ENCODE results near the gene FOCAD.

FOCAD gene

DNA sequence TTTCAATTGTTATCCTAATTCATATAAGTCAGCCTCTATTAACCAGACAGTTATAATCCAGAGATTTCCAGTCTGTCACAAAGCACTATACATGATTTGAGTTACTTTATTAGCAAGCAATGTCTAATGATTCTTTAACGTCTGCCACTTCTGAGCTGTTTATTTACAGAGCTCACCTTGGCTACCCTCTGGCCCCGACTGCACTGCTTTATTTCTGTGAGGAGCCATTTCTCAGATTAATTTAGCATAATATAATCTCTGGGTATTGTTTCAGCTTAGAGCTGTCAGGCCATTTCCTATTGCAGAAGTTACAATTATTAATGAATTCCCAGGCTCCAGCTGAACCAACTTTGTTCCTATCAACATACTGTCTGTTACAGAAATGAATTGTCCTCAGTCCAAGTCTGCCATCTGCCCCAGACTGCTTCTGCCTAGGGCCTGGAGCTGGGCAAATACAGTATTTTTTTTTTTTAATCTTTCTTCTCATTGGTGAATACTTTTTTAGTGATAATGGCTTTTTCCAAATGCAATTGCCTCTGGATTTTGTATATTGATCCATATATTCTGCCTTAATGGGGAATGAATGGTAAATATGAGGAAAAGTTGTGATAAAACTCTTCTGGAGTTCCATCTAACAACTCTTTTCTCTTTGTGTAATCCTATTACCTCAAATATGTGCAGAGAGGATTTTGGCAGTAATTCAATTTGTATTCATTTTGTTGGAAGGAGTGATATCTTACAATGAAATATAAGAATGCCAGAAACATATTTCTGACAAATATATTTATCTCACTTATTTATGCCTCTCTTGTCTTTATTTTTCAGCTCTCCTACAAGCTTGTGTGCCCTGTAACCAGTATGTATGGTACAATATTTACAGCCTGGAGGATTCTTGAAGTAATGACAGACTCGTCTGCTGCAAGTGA is 104.7 kb downstream of the FOCAD start:
- in situ Hi-C loops (cut with HindIII; ENCODE audit: low pct_unique_long_range_greater_than_20kb, low sequenced_read_pairs): no loop called here
- no peak for DNase-seq (ENCODE audit: low read depth in 1 of 2, low spot score in 1 of 2)
- TF ChIP-seq JUND (IDR thresholded peaks at IDR 0.05; ENCODE audit: low read depth): no peak

DNA sequence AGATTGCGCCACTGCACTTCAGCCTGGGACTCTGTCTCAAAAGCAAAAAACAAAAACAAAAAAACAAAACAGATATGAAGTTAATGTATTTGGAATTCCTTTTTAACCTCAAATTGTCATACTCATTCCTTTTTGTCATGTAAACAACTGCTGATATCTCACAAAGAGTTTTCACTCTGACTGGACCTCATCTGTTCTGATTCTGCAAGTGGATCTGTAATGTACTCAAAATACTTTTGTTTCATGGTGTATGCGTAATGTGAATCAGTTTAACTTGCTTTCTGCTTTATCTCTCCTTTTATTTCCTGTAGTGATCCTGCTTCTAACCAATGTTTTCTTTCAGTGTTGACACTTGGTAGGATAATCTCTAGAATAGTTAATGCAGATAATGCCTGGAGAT is 106.7 kb downstream of the FOCAD start:
- in situ Hi-C loops (cut with HindIII; ENCODE audit: low pct_unique_long_range_greater_than_20kb, low sequenced_read_pairs): no loop called here
- DNase-seq (ENCODE audit: low read depth in 1 of 2, low spot score in 1 of 2): no peak
- no peak for TF ChIP-seq JUND (IDR thresholded peaks at IDR 0.05; ENCODE audit: low read depth)

DNA sequence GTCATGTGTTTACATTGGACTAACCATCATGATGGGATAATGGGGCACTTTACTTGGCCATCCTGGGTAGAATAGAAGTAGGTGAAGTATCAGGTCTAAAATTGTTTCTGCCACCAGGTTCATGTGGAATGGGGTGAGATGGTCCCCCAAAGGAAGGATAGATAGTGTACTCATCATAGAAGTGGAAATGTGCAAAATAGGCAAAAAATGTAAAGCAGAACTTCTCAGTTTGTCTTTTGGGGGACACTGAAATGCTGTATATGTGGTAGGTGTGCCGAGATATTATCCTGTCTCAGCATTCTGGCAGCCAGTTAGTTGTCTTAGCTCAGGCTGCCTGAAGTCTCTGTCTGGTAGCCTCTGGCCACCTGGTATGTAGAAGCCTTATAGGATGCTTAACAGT is 107.6 kb downstream of the FOCAD start:
- TF ChIP-seq JUND (IDR thresholded peaks at IDR 0.05; ENCODE audit: low read depth): no peak
- in situ Hi-C loops (cut with HindIII; ENCODE audit: low pct_unique_long_range_greater_than_20kb, low sequenced_read_pairs): no loop called here
- DNase-seq (ENCODE audit: low read depth in 1 of 2, low spot score in 1 of 2): no peak

DNA sequence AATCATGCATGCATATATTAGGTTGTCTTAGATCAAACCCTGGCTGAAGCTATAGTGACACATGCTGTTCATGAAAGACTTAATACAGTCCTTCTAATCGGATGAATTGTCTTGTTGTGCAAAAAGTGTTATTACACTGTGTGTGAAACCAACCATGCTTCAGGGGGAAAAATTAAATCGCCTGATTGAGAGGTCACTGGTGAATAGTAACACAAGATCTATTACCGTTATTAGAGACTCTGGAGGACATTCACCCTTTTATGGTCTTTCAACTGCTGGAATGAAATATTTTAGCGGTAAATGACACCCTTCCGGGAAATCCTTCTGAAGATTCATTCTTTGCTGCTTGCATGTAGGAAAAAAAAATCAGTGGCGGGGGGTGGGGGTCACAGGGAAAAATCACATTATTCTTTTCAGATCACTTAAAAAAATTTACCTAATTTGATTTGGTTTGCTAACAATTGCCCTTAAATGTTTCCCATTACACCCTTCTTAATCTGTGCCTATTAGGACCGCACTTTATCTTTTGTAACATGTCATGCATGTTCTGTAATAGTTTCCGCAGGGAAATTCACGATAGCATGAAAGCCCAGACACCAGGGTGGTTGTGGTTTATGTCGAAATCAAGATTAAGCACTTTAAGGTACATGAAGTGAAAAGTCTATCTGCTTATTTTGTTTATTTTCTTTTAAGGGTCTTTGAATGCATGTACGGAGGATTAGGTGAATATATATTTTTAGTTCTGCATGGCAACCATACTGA is 120.6 kb downstream of the FOCAD start:
- no peak for DNase-seq (ENCODE audit: low read depth in 1 of 2, low spot score in 1 of 2)
- in situ Hi-C loops (cut with HindIII; ENCODE audit: low pct_unique_long_range_greater_than_20kb, low sequenced_read_pairs): no loop called here

DNA sequence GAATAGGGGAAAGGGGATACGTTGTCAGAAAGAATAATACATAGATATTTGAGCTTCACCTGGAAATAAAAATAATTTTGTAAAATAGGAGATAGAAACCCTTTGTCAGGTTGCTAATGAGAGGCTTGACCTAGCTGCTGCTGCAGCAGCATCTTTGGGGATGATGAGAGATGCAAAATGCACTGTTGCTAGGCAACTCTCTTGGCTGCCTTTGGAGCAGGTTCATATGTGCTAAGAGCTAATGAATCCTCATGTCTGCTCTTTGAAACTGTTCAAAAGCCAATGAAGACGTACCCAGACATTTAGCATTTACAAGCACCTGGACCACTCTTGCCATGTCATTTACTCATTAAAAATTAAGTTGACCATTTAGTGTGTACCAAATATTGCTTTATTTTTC is 121.7 kb downstream of the FOCAD start:
- no peak for DNase-seq (ENCODE audit: low read depth in 1 of 2, low spot score in 1 of 2)
- TF ChIP-seq JUND (IDR thresholded peaks at IDR 0.05; ENCODE audit: low read depth): no peak
- in situ Hi-C loops (cut with HindIII; ENCODE audit: low pct_unique_long_range_greater_than_20kb, low sequenced_read_pairs): no loop called here

More for the DNA sequence above, 120.6 kb downstream of the FOCAD start:
- TF ChIP-seq JUND (IDR thresholded peaks at IDR 0.05; ENCODE audit: low read depth): no peak

DNA sequence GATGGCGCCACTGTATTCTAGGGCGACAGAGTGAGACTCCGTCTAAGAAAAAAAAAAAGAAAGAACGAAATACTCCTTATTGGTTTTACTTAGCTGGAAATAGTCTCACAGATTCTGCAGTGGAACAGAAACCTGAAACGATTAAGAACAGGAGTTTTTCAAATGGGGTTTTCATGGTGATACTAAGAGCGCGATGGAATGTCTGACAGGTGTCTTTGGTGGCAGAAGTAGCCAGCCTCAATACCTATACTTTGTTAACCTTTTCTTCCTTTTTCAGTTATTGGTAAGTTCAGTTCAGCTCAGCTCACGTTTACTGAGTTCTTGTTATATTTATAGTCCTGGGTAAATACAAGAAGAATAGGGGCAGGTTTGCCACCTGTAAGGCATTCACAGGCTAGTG is 123.9 kb downstream of the FOCAD start:
- no peak for TF ChIP-seq JUND (IDR thresholded peaks at IDR 0.05; ENCODE audit: low read depth)
- in situ Hi-C loops (cut with HindIII; ENCODE audit: low pct_unique_long_range_greater_than_20kb, low sequenced_read_pairs): no loop called here

DNA sequence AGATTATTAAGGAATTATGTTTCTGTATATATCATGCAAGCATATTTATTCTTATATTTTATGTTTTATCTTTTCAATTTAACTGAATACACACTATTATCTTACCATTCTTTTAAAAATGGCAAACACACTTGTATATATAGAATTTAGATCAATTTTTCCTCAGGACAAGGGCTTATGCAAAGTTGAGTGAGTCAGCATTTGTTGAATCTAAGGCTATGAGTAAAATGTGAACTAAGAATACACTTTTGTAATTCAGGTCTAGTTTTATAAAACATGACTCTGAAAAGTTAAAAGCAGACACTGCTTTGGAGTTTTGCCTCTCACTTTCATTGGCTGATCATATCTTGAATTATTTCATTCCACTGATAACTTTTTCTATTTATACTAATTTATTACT is 127.8 kb downstream of the FOCAD start:
- DNase-seq (ENCODE audit: low read depth in 1 of 2, low spot score in 1 of 2): no peak
- no peak for TF ChIP-seq JUND (IDR thresholded peaks at IDR 0.05; ENCODE audit: low read depth)
- in situ Hi-C loops (cut with HindIII; ENCODE audit: low pct_unique_long_range_greater_than_20kb, low sequenced_read_pairs): no loop called here

More for the DNA sequence above, 123.9 kb downstream of the FOCAD start:
- DNase-seq (ENCODE audit: low read depth in 1 of 2, low spot score in 1 of 2): no peak

DNA sequence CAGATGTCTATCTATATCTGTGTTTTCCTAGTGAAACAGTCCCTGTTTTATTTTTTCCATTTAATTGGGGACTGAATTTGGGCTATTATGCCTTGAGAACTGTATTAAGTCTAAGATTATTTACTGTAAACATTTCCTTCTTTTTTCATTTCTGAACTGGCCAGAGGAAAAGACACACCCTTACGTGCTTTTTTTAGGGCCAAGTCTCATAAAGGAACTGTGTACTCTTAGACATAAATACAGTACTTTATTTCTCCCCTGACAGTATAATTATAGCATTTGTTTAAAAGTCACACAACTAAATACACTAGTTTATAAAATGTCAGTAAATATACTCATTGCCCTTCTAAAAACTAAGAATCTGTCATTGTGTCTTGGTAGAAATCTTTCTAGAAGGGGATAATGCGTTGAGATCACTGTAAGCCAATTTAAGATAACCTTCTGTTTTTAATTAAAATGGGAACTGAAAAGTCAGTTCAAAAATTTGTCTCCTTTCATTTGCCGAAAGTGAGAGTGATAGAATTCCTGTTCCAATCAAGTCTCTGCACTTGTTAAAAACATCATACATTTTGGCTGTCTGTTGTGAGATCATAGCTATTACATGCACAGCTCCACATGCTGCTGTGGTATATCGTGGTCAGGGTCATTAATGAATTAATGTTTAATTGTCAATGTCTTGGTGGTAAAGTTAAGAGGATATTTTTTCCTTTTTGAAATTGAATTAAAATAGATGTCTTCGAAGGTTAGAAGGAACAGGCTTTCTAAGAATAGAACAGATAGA is 132.1 kb downstream of the FOCAD start:
- no peak for DNase-seq (ENCODE audit: low read depth in 1 of 2, low spot score in 1 of 2)
- TF ChIP-seq JUND (IDR thresholded peaks at IDR 0.05; ENCODE audit: low read depth): no peak
- in situ Hi-C loops (cut with HindIII; ENCODE audit: low pct_unique_long_range_greater_than_20kb, low sequenced_read_pairs): no loop called here

DNA sequence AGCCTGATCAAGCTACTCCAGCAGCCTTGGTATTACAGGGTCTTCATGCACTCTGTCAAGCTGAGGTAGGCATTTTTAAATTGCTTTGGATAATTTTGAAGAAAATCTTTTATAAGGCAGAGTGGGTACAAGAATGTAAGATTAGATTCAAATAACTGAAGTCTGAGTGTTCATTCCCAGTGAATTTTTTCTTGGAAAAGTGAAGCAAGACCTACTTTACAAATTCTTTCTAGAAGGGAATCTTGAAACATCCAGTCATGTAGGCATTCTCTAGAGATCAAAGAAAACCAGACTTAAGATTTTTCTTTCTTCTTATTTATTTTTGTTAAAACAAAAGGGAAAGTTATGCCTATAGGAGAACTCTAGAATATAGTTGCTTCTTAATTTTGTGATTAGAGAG is 139.0 kb downstream of the FOCAD start:
- no peak for DNase-seq (ENCODE audit: low read depth in 1 of 2, low spot score in 1 of 2)
- in situ Hi-C loops (cut with HindIII; ENCODE audit: low pct_unique_long_range_greater_than_20kb, low sequenced_read_pairs): no loop called here
- no peak for TF ChIP-seq JUND (IDR thresholded peaks at IDR 0.05; ENCODE audit: low read depth)

DNA sequence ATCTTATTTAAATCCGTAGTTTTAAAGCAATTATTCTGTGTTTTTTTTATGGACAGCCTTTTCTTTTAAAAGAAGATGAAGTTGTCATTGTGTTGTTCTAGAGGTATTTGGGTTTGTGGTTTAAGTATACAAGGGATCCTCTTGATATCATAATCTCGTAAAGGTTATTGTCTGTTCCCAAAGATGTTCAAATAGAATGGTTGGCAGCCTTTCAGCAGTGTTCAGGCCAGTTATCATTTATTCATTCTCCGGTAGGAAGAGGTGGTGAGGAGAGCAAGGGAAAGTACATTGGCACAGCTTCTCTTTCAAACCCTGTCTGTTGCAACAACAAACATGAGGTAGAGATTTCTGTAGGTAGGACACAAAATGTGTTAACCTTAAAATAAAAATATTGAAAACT is 147.0 kb downstream of the FOCAD start:
- in situ Hi-C loops (cut with HindIII; ENCODE audit: low pct_unique_long_range_greater_than_20kb, low sequenced_read_pairs): no loop called here
- no peak for DNase-seq (ENCODE audit: low read depth in 1 of 2, low spot score in 1 of 2)
- TF ChIP-seq JUND (IDR thresholded peaks at IDR 0.05; ENCODE audit: low read depth): no peak

DNA sequence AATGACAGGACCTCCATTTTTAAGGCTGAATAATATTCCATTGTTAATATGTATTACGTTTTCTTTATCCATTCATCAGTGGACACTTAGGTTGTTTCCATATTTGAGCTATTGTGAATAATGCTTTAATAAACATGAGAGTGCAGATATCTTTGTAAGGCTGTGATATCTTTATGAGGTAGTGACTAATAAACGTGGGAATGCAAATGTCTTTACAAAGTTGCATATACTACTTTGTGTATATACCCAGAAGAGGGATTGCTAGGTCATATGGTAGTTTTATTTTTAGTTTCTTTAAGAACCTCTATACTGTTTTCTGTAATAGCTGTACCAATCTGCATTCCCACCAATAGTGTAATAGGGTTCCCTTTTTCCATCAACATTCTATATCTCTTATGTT is 148.7 kb downstream of the FOCAD start:
- in situ Hi-C loops (cut with HindIII; ENCODE audit: low pct_unique_long_range_greater_than_20kb, low sequenced_read_pairs): no loop called here
- no peak for TF ChIP-seq JUND (IDR thresholded peaks at IDR 0.05; ENCODE audit: low read depth)
- DNase-seq (ENCODE audit: low read depth in 1 of 2, low spot score in 1 of 2): no peak

DNA sequence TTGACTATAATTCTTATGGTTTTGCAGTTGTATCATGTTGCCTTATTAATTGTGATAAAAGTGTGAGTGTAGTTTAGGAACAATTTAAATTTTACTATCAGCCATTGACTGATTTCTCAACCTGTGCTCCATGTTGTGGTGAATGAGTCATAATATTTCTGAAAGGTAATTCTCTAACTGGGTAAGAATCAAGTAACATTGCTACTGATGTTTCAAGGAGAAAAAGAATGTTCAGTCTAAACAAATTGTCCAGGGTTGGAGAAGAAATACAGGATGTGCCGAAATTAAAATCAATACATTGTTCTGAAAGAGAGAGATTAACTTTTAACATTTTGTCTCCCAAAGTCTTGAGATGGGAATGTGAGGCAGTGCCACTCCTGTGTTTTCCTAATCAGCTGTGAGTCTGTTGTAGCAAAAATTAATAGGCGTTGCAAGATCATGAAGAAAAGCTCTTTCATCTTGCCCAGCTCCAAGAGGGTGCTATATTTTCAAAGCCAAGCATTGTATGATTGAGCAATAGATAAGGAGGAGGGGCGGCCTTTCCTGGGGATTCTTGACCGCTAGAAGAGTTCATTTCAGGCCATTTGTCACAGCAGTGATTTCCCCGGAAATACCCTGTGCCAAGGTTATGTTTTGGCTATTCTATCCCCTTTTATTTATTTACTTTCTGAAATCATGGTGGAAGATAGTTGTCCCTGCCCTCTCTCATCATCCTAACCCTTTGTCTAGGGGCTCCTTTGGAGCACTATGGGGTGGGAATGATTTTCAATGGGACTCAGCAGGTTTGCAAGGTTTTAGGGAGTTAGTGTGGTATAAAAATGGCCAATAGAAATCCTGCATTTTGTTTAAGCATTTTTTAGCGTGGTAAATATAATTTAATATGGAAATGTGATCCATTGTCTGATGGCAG is 151.6 kb downstream of the FOCAD start:
- no peak for TF ChIP-seq JUND (IDR thresholded peaks at IDR 0.05; ENCODE audit: low read depth)
- in situ Hi-C loops (cut with HindIII; ENCODE audit: low pct_unique_long_range_greater_than_20kb, low sequenced_read_pairs): no loop called here
- no peak for DNase-seq (ENCODE audit: low read depth in 1 of 2, low spot score in 1 of 2)
